ENCODE measurements around the gene RBFOX2. TPM values are rescaled to one million over a fixed set of nuclear protein-coding genes. Genes with fewer than 3 reads are reported as not detected.
A peak's percentile ranks its signal among the peaks of the same experiment; 100 is the strongest.

The RBFOX2 gene
- total and polyA plus RNA-seq, 12 donors, result 15.7 to 86.6 (median 69.8) TPM

DNA sequence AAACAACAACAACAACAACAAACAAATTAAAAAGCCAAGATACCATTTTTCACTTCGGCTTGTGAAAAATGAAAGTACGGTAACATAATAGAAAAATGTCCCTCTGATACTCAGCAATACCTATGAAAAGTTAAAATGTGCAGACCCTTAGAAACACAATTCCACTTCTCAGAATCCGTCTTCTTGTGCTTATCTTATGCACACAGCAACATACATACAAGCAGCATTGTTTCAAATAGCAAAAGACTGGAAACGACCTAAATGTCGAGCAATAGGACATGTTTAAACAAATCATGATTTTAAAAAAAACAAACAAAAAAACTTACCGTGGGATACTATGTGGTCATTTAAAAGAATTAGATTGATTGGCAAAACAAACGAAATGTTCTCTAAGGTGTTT, 26.5 kb downstream of the RBFOX2 start:
- 84 to 87% (median 86%) methylated on average over 7 of the region's 7 CpGs for WGBS, 4 donors
- Histone ChIP-seq H3K4me3 (no peak overlapping the region), H3K4me1 (replicated peaks in 1 of 2) (peaks cover 17 to 18% of the 10 kb centered on the region in 2 donors), H3K27me3 (no peaks in the 10 kb centered on the region), H3K36me3 (replicated peaks in 1 of 2) (no peaks in the 10 kb centered on the region), H3K9me3 (replicated peaks in 1 of 3) (no peaks in the 10 kb centered on the region), H3K27ac (peak overlapping the region in 2 of 5 donors; percentile 10 to 58)
- intact Hi-C loops (cut with DNase I), result no loop called here
- DNase-seq, result no peak
- TF ChIP-seq POLR2A (IDR thresholded peaks at IDR 0.05) (no peak), CTCF (IDR thresholded peaks at IDR 0.05) (no peak)

- WGBS, 4 donors, result 83 to 89% (median 87%) methylated on average over 3 of the region's 3 CpGs
- TF ChIP-seq CTCF (IDR thresholded peaks at IDR 0.05) (no peak), POLR2A (IDR thresholded peaks at IDR 0.05) (no peak)
- no peak for DNase-seq
- H3K9me3 ChIP-seq (replicated peaks in 1 of 3), result no peaks in the 10 kb centered on the region
- no peaks in the 10 kb centered on the region for H3K36me3 ChIP-seq (replicated peaks in 1 of 2)
- no peak overlapping the region for H3K27ac ChIP-seq
- H3K27me3 ChIP-seq, result no peaks in the 10 kb centered on the region
- H3K4me1 ChIP-seq (replicated peaks in 1 of 2), result peaks cover 23 to 47% of the 10 kb centered on the region in 2 donors
- intact Hi-C loops (cut with DNase I), result no loop called here
- H3K4me3 ChIP-seq, result no peak overlapping the region
Measured at GRCh38 chr22:35998748-35999147, 29.9 kb downstream of the RBFOX2 start.

- intact Hi-C loops (cut with DNase I), result no loop called here
- Histone ChIP-seq H3K9me3 (replicated peaks in 1 of 3) (no peaks in the 10 kb centered on the region), H3K27ac (peak overlapping the region in 1 of 5 donors; percentile 23)
Measured at GRCh38 chr22:35997438-35997837, 31.2 kb downstream of the RBFOX2 start.

GRCh38 chr22:35996596-35996995, 32.0 kb downstream of the RBFOX2 start:
- no peak for DNase-seq
- Histone ChIP-seq H3K4me1 (replicated peaks in 1 of 2) (peaks cover 19 to 43% of the 10 kb centered on the region in 2 donors), H3K9me3 (replicated peaks in 1 of 3) (no peaks in the 10 kb centered on the region), H3K4me3 (no peak overlapping the region), H3K27me3 (no peaks in the 10 kb centered on the region), H3K27ac (peak overlapping the region in 2 of 5 donors; percentile 58 to 72), H3K36me3 (replicated peaks in 1 of 2) (no peaks in the 10 kb centered on the region)
- TF ChIP-seq POLR2A (IDR thresholded peaks at IDR 0.05) (no peak), CTCF (IDR thresholded peaks at IDR 0.05) (no peak)
- WGBS, 4 donors, result 61 to 83% (median 73%) methylated on average over 1 of the region's 1 CpG
- intact Hi-C loops (cut with DNase I), result no loop called here

More at GRCh38 chr22:35997438-35997837, 31.2 kb downstream of the RBFOX2 start:
- Histone ChIP-seq H3K36me3 (replicated peaks in 1 of 2) (no peaks in the 10 kb centered on the region), H3K4me1 (replicated peaks in 1 of 2) (peaks cover 23 to 47% of the 10 kb centered on the region in 2 donors), H3K27me3 (no peaks in the 10 kb centered on the region), H3K4me3 (no peak overlapping the region)
- DNase-seq, result peak in 5 of 7 donors; percentile 37 to 57 (median 41)
- WGBS, 4 donors, result 37 to 52% (median 43%) methylated on average over 3 of the region's 3 CpGs
- TF ChIP-seq POLR2A (IDR thresholded peaks at IDR 0.05) (no peak), CTCF (IDR thresholded peaks at IDR 0.05) (no peak)

Data from adrenal gland (tissue), 12 donors.